ENCODE results near the gene DGLUCY. TPM values are rescaled to one million over a fixed set of nuclear protein-coding genes. Genes with fewer than 3 reads are reported as not detected.
"Not testable (repeated sequence)": the region's sequence is repeated elsewhere in the genome, so short reads cannot be mapped to it uniquely, and the experiment has no call there.

The DGLUCY gene
- polyA plus RNA-seq, 1 donor, result 29.4 TPM

DNA sequence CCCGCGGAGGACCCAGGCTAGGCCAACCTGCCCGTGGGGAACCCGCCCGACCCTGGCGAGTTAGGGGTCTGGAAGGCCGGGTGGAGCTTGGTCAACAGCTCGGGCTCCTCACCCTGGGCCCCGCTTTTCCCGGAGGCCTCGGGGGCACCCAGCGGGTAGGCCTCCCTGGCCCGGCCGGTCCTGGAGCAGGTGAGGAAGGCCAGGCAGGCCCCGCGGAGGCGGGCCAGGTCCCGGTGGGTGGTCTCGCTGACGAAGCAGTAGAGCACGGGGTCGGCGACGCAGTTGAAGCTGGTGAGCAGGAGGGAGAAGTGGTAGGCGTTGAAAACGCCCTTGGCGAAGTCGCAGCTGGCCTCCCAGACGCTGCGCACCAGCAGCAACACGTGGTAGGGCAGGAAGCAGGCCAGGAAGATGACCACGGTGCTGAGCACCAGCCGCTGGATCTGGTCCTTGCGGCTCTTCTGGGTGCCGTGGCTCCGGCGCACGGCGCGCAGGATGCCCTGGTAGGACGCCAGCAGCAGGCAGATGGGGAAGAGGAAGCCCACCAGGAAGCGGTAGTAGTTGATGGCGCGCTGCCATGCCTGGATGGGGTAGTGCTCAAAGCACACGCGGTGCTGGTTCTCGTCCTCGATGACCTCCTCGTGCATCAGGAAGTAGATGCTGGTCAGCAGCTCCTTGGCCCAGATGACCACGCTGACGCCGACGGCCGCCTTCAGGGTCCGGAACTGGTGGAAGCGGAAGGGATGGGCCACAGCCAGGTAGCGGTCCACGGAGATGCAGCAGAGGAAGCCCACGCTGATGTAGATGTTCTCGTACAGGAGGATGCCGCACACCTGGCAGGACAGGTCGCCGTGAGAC, 120.3 kb downstream of the DGLUCY start:
- no peak for DNase-seq (ENCODE audit: low read depth)

GRCh38 chr14:91234791-91235114, 120.9 kb downstream of the DGLUCY start:
- DNase-seq (ENCODE audit: low read depth), result no peak

- no peak for DNase-seq (ENCODE audit: low read depth)
Observed at GRCh38 chr14:91235841-91236240, 122.0 kb downstream of the DGLUCY start.

DNA sequence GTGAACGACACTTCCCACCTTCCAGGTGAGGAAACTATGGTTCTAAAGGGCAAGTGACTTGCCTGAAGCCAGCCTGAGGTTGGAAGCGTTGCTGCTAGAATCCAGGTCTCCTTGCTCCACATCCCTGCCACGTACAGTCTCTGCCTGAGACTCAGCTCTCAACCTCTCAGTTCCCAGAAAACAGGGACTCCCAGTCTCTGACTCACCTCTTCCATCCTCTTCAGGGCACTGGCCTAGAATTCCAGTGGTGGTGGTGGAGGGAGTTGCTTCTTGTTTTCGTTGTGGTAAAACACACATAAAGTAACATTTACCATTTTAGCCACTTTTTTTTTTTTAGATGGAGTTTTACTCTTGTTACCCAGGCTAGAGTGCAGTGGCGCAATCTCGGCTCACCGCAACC, 123.3 kb downstream of the DGLUCY start:
- DNase-seq (ENCODE audit: low read depth), result no peak

DNA sequence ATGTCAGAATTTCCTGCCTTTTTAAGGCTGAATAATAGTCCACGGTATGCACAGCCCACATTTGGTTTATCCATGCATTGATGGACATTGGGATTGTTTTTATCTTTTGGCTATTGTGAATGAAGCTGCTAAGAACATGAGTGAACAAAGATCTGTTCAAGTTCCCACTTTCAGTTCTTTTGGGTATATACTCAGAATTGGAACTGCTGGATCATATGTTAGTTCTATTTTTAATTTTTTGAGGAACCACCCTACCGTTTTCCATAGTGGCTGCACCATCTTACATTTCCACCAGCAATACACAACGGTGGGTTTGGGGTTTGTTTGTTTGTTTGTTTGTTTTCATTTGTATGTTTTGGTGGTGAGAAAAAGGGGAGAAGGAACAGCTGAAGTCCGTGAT, 124.2 kb downstream of the DGLUCY start:
- no peak for DNase-seq (ENCODE audit: low read depth)

GRCh38 chr14:91238661-91239060, 124.8 kb downstream of the DGLUCY start:
- no peak for DNase-seq (ENCODE audit: low read depth)

DNA sequence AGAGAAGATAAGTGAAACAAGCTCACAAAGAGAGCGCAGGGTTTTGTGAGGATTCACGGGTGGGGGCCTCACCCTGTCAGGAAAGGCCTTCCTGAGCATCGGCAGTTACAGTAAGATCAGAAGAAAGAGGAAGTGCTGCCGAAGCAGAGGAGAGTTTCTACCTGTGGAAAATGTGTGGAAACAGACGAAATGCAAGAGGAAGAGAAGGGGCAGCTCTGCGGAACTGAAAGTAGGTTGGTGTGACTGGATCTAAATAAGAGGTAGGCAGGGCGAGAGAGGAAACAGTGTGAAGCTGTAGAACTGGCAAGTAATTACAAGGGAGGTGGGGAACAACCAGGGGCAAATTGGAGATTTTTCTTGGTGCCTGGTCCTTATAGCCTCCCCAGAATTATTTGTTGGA, 128.0 kb downstream of the DGLUCY start:
- DNase-seq (ENCODE audit: low read depth), result no peak

DNA sequence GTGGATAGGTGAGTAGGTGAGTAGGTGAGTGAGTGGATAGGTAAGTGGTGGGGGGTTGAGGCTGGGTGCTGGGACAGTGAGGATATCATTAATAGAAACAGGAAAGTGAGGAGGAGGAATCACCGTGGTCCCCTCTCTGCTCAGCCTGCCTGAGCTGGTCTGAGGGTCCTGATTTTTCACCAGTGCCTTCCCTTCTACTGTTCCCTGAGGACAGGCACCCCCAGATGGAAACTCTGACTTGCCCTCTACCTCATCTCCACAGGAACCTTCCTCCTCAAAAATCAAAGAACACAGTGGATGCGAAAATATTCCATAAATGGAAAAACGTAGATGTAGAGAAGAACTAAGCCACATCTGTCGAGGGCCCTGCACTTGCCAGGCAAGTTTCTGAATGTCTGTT, 128.8 kb downstream of the DGLUCY start:
- DNase-seq (ENCODE audit: low read depth), result no peak

GRCh38 chr14:91243074-91243471, 129.2 kb downstream of the DGLUCY start:
- no peak for DNase-seq (ENCODE audit: low read depth)

DNA sequence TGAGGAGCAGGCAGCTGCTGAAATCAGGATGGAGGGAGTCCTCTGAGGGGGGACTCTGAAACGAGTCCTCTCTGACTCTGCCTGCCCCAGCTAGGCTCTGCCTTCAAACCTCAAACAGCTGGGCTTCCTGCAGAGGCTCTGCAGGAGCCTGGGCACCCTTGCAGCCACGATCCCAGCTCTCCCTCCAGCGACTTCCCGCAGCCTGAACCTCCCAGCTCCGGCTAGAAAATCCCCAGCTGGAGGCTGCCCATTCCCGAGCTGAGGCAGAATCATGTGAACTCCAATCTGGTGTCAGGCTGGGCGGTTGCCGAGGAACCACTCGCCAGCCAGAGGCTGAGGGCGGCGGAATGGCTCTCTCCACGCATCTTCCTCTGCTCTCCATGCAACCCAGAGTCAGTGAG, 130.6 kb downstream of the DGLUCY start, which contains the start of gene GPR68:
GPR68 (minus strand) TSS at position 204 of the 401 bp plus-strand sequence. CDS start 9,654 bp downstream, outside the sequence.
- no peak for DNase-seq (ENCODE audit: low read depth)

DNA sequence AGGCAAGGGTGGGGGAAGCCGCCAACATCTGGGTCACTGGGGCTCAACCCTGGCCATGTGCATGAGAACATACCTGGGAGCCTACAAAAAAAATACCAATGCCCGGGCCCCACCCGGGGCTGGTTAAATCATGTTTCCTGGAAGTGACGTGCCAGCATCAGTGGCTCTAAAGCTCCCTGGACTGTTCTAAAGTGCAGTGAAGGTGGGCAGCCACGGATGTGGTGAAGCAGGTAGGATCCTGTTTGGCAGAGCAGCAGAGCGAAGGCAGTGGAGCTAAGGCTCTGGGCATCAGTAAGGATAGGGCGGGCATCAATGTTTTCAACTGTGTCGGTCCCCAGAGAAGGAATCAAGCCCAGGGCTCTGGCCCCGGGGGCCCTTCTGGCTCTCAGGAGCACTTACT, 131.2 kb downstream of the DGLUCY start:
- no peak for DNase-seq (ENCODE audit: low read depth)

- not testable (repeated sequence) for DNase-seq (ENCODE audit: low read depth)
Observed at GRCh38 chr14:91245616-91246015, 131.7 kb downstream of the DGLUCY start.

- no peak for DNase-seq (ENCODE audit: low read depth)
Observed at GRCh38 chr14:91246051-91246852, 132.4 kb downstream of the DGLUCY start.

DNA sequence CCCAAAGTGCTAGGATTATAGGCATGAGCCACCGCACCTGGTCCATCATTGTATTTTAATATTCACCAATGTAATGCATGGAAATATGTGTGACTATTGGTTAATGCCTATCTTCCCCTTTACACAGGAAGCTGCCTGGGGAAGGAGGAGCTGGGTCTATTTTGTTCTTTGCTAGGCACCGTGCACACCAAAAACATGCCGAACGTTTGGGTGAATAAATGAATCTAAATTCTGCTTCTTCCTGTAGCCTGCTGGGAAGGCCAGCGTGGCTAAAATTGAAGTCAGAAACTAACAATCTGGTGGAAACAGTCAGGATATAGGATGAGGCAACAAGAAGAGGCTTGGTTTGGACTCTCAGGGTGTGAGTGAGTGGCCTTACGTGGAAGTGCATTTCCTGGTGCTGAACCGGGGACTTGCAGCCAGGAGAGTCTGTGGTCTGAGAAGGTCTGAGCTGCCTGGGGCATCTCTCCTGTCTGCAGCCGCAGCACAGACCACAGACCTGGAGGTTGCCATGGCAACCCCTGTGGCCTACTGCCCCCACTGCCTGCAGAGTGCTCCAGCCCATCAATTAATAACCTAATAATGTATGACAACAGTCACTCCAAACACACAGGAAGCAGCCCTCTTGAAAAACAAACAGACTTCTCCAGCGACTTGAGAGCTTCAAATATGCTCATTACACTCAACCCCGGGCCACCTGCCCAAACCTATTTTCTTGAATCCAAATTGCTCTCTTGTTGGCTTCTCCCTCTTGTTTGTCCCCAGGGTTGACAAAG, 136.2 kb downstream of the DGLUCY start:
- no peak for DNase-seq (ENCODE audit: low read depth)

GRCh38 chr14:91250912-91251311, 137.0 kb downstream of the DGLUCY start:
- DNase-seq (ENCODE audit: low read depth), result no peak

DNA sequence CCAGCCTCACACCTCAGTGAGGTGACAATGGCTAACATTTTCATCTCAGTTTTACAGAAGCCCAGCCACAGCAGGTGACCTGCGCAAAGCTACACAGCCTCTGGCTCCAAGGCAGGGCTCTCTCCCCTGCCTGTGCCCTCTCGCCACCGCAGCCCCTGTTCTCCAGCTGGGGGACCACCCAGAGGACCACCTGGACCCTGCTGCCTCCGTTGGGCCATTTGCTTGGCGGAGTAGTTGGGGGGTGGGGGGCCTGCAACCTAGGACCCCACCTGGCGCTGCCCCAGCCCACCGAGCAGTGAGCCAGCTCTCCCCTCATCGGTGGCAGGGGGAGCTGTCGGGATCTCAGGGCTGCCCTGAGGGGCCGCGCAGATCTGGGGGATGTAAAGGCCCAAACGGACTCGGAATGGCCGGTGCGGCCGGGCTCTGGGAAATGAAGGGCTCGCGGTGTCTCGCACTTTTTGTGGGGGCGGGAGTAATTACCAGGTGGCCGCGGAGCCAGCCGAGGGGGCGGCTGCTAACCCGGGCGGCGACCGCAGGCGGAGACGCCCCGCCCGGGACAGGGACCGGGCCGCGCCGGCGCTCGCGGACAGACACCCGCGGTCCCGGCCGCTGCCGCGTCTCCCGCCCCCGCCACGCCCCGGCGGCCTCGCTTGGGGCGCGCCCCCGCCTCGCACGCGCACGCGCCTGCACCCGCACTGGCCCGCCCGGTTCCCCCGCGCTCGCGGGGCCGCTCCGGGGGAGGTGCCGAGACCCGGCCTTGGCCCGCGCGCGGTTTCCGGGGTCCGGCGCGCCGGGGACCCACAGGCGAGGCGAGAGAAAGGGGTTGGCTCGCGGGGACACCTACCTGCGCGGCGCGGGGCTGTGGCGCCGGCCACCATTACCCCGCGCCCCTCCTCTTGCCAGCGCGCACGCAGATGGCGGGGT, 139.3 kb downstream of the DGLUCY start:
- no peak for DNase-seq (ENCODE audit: low read depth)

GRCh38 chr14:91253795-91254323, 140.0 kb downstream of the DGLUCY start:
- DNase-seq (ENCODE audit: low read depth), result no peak

DNA sequence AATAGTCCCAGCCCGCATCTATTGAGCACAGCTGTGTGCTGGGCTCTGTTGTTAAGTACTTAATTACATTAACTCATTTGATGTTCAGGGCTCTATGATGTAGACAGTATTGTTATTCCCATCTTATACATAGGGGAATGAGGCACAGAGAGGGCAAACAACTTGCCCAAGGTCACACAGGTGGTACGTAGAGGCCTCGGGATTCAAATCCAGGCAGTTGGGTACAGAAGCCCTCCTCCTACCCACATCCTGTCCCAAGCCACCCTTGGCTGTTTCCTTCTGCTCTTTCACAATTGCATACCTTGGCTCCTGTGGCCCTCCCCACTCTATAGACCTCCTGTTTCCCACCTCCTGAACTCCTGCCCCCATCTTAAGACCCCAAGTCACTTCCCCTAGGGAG, 140.6 kb downstream of the DGLUCY start:
- DNase-seq (ENCODE audit: low read depth), result no peak

DNA sequence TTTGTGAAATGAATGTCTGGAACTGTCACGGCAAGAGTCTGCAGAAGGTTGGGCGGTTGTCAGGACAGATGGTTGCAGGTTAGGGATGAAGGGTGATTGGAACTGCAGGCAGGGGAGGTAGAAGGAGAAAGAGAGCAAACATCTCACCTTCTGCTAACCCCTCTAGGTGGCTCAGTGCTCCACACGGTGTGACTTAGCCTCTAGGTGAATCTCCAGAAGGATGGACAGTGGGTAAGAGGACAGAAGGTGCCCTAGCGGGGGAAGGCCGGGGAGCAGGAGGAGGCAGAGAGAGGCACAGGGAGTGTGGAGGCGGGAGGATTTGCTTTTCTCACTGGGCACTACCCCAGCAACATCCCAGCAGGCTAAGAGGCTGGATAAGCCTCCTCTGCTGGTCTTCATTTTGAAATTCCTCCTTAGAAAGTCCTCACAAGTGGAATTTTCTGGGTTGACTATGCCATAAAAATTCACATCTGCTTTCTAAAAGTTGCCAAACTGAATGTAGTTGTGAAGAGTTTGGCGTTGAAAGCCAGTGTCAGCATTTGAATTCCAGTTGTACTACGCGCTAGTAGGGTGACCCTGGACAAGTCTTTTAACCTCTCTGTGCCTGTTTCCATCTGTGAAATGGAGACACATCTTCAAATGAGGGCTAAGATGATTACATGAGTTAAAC, 141.3 kb downstream of the DGLUCY start:
- no peak for DNase-seq (ENCODE audit: low read depth)

DNA sequence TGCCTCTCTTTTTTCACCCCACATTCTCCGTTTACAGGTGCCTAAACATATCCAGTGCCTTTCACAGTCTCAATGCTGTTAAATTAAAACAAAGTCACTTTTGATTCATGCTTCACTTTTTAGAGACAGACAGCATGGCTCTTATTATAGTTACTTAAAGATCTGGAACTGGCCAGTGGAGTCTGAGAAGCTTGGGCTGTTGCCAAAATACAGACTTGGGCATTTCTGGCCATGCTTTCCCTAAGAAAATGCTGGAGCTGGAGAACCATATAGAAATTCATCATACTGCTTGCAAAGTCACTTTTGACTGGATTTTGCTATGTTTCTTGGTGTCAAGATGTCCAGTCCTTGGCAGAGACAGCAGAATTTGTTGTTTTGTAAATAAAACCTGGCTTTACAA, 142.8 kb downstream of the DGLUCY start:
- DNase-seq (ENCODE audit: low read depth), result no peak

Measured in forelimb muscle (tissue), 1 donor.